ENCODE data around the gene MOCS3. TPM values are rescaled to one million over a fixed set of nuclear protein-coding genes. Genes with fewer than 3 reads are reported as not detected.

MOCS3 gene
- total and polyA plus RNA-seq, 2 of the 4 experiments (the other 2 are of a cell fraction): 3.3 to 9.9 TPM

DNA sequence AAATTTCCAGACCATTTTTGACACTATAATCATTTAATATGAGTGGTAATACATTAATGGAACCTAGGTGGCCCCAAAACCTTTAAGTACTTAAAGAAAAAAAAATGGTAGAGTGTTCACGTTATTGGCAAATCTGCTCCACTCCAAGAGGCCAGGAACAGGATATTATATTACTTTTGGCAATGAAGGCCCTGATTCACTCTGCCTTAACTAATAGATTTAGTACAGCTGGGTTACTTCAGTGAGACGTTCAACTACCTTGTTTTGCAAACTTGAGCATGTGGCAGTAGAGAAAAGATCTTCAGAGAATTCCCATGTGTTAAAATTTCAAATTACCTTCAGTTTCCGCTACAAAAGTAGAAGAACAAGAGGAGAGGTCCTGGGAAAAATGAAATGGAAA is 40.2 kb upstream of the MOCS3 start:
- TF ChIP-seq POLR2A (IDR thresholded peaks at IDR 0.05; ENCODE audit: low read depth, low read length) (no peak), RCOR1 (IDR thresholded peaks at IDR 0.05; ENCODE audit: insufficient replicate concordance, low read length) (no peak), RFX5 (IDR thresholded peaks at IDR 0.05; ENCODE audit: low read depth, low read length) (no peak), BHLHE40 (IDR thresholded peaks at IDR 0.05; ENCODE audit: low read depth, low read length) (no peak), MAFK (IDR thresholded peaks at IDR 0.05; ENCODE audit: low read depth, low read length) (no peak), RAD21 (IDR thresholded peaks at IDR 0.05; ENCODE audit: low read length) (no peak), CEBPB (IDR thresholded peaks at IDR 0.05; ENCODE audit: low read depth, low read length) (no peak), NFE2L2 (IDR thresholded peaks at IDR 0.05; ENCODE audit: low read depth, low read length) (no peak), CHD1 (IDR thresholded peaks at IDR 0.05; ENCODE audit: low read depth, low read length) (no peak), MXI1 (IDR thresholded peaks at IDR 0.05; ENCODE audit: borderline replicate concordance, low read depth, low read length) (no peak), SMC3 (IDR thresholded peaks at IDR 0.05; ENCODE audit: low read depth, low read length) (no peak), MAZ (IDR thresholded peaks at IDR 0.05; ENCODE audit: borderline replicate concordance, low read depth, low read length) (no peak), FOS (IDR thresholded peaks at IDR 0.05; ENCODE audit: low read depth, low read length) (no peak)
- TF ChIP-seq, protein P1, sequence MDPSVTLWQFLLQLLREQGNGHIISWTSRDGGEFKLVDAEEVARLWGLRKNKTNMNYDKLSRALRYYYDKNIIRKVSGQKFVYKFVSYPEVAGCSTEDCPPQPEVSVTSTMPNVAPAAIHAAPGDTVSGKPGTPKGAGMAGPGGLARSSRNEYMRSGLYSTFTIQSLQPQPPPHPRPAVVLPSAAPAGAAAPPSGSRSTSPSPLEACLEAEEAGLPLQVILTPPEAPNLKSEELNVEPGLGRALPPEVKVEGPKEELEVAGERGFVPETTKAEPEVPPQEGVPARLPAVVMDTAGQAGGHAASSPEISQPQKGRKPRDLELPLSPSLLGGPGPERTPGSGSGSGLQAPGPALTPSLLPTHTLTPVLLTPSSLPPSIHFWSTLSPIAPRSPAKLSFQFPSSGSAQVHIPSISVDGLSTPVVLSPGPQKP (IDR thresholded peaks at IDR 0.05; ENCODE audit: borderline replicate concordance, low read depth, low read length): no peak
- TF ChIP-seq, protein P2, sequence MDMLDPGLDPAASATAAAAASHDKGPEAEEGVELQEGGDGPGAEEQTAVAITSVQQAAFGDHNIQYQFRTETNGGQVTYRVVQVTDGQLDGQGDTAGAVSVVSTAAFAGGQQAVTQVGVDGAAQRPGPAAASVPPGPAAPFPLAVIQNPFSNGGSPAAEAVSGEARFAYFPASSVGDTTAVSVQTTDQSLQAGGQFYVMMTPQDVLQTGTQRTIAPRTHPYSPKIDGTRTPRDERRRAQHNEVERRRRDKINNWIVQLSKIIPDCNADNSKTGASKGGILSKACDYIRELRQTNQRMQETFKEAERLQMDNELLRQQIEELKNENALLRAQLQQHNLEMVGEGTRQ (IDR thresholded peaks at IDR 0.05; ENCODE audit: low read depth, low read length): no peak
- TF ChIP-seq, protein P3, sequence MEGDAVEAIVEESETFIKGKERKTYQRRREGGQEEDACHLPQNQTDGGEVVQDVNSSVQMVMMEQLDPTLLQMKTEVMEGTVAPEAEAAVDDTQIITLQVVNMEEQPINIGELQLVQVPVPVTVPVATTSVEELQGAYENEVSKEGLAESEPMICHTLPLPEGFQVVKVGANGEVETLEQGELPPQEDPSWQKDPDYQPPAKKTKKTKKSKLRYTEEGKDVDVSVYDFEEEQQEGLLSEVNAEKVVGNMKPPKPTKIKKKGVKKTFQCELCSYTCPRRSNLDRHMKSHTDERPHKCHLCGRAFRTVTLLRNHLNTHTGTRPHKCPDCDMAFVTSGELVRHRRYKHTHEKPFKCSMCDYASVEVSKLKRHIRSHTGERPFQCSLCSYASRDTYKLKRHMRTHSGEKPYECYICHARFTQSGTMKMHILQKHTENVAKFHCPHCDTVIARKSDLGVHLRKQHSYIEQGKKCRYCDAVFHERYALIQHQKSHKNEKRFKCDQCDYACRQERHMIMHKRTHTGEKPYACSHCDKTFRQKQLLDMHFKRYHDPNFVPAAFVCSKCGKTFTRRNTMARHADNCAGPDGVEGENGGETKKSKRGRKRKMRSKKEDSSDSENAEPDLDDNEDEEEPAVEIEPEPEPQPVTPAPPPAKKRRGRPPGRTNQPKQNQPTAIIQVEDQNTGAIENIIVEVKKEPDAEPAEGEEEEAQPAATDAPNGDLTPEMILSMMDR (conservative IDR thresholded peaks at IDR 0.05; ENCODE audit: low read depth, low read length): no peak
- DNase-seq: peak; percentile 75
- Histone ChIP-seq H3K36me3 (ENCODE audit: control insufficient read depth, insufficient read depth, low read length) (peaks cover 7% of the 10 kb centered on the region), H2AK9ac (replicated peaks; ENCODE audit: low read depth, low read length, poor library complexity) (no peak overlapping the region), H3K9ac (ENCODE audit: low read depth, low read length) (no peak overlapping the region), H3K14ac (replicated peaks; ENCODE audit: low read depth, low read length) (no peak overlapping the region), H3K4me1 (ENCODE audit: control insufficient read depth, insufficient read depth, low read length) (peaks cover 24% of the 10 kb centered on the region), H3K56ac (ENCODE audit: extremely low read depth, insufficient read depth, low read length) (no peak overlapping the region), H3K4ac (ENCODE audit: low read depth, low read length) (no peak overlapping the region), H3K18ac (ENCODE audit: low read depth, low read length) (no peak overlapping the region), H4K5ac (ENCODE audit: low read depth, low read length) (no peak overlapping the region), H3K27ac (ENCODE audit: insufficient read depth, low read length) (no peak overlapping the region), H2AFZ (replicated peaks; ENCODE audit: low read length, poor library complexity) (no peak overlapping the region), H2BK20ac (ENCODE audit: low read depth, low read length) (no peak overlapping the region), H3K23ac (ENCODE audit: low read depth, low read length) (no peak overlapping the region), H3K79me1 (ENCODE audit: low read depth in 1 of 2, low read length in 2 of 2) (peaks cover 10 to 68% of the 10 kb centered on the region in 2 experiments; a peak in 3 of 4 replicates), H2AK5ac (ENCODE audit: low read depth, low read length) (no peak overlapping the region), H2BK15ac (ENCODE audit: low read depth, low read length) (no peak overlapping the region), H3K9me1 (ENCODE audit: insufficient read depth, low read length) (peaks cover 21% of the 10 kb centered on the region), H3K4me3 (ENCODE audit: insufficient read depth, low read depth, low read length) (no peak overlapping the region), H3K4me2 (ENCODE audit: low read depth, low read length) (no peak overlapping the region; the same call in 1 of the 2 replicates), H4K91ac (ENCODE audit: insufficient read depth, low read depth, low read length) (no peak overlapping the region), H3K9me3 (ENCODE audit: control insufficient read depth, insufficient read depth, low read length) (no peaks in the 10 kb centered on the region), H4K20me1 (ENCODE audit: insufficient read depth, low read length) (peaks cover 98% of the 10 kb centered on the region), H2BK5ac (ENCODE audit: low read depth, low read length, poor library complexity, severe bottlenecking) (no peak overlapping the region), H2BK120ac (ENCODE audit: low read depth, low read length) (no peak overlapping the region), H3K27me3 (ENCODE audit: control insufficient read depth, insufficient read depth, low read length) (no peaks in the 10 kb centered on the region), H4K8ac (ENCODE audit: low read depth in 2 of 2, low read length in 2 of 2) (no peak overlapping the region)
- BruUV-seq (replicated peaks): no TSS peak
- no CpG with 5 or more reads among the region's 3 CpGs for WGBS, 2 experiments (ENCODE audit: extremely low coverage in 2 of 2, insufficient read length in 1 of 2)
- no peak for ATAC-seq (ENCODE audit: low read depth)
- in situ Hi-C loops (cut with MboI; ENCODE audit: low sequenced_read_pairs): no loop called here
- intact Hi-C loops (cut with micrococcal nuclease): no loop called here
- POLR2A ChIA-PET (ENCODE audit: unreplicated experiment): no interaction called here
- dilution Hi-C loops (cut with HindIII; ENCODE audit: low sequenced_read_pairs, unreplicated experiment): loop anchor here (25.0 kb wide), 1 partner anchor 106 kb away; no protein-coding TSS in a partner anchor
- CTCF ChIA-PET: interaction anchor here (1.2 kb wide), 1 partner anchor 124 kb away, joined by 4 read pairs; the partner anchor contains the start of gene BCAS4
